WTC11 (cell line): ENCODE results near the gene NRSN1. TPM values are rescaled to one million over a fixed set of nuclear protein-coding genes. Genes with fewer than 3 reads are reported as not detected.

Source experiments
- ATAC-seq: fragments of 200-7000 bp; cut with Tn5 transposase; 2 replicates; pipeline ENCODE4 v1.10.0; 2021; ENCODE audit warnings: mild to moderate bottlenecking, moderate library complexity
- CTCF ChIA-PET: fragments of 300-600 bp; sonication (Branson Sonifier 250); formaldehyde crosslinking; loops from one replicate; lab custom pipeline; 2021; ENCODE audit warnings: antibody characterized with exemption; lab: Charles Lee
- POLR2A ChIA-PET: fragments of 350-600 bp; sonication (Branson Sonifier 250); formaldehyde crosslinking; loops from one replicate; lab custom pipeline; 2021; ENCODE audit warnings: antibody characterized with exemption; lab: Charles Lee
- DNase-seq: peaks from one replicate; pipeline ENCODE4 v3.0.0; 2021; ENCODE audit warnings: low spot score
- H3K27ac Mint-ChIP-seq: 2 replicates; pipeline ENCODE4 v1.8.0; 2021; ENCODE audit warnings: mixed read lengths
- H3K27me3 Mint-ChIP-seq: 2 replicates; pipeline ENCODE4 v1.8.0; 2021; ENCODE audit warnings: low read depth, mild to moderate bottlenecking, moderate library complexity, mixed read lengths
- H3K36me3 Mint-ChIP-seq: 2 replicates; pipeline ENCODE4 v1.8.0; 2021; ENCODE audit warnings: mixed read lengths
- H3K4me1 Mint-ChIP-seq: 2 replicates; pipeline ENCODE4 v1.8.0; 2022; ENCODE audit warnings: mixed read lengths
- H3K4me3 Mint-ChIP-seq: 2 replicates; pipeline ENCODE4 v1.8.0; 2021; ENCODE audit warnings: mild to moderate bottlenecking, moderate library complexity, mixed read lengths
- H3K9me3 Mint-ChIP-seq: 2 replicates; pipeline ENCODE4 v1.8.0; 2021; ENCODE audit warnings: mixed read lengths
- FOXP1 ChIP-seq: sonication (generic); formaldehyde crosslinking; IDR thresholded peaks from 2 replicates; pipeline ENCODE4 v1.8.0; 2022; ENCODE audit warnings: missing genetic modification reagents, mild to moderate bottlenecking, moderate library complexity, borderline replicate concordance
- GABPB1 ChIP-seq: sonication (generic); formaldehyde crosslinking; IDR thresholded peaks from 2 replicates; pipeline ENCODE4 v1.8.1; 2023; ENCODE audit warnings: mild to moderate bottlenecking, missing genetic modification reagents
- GTF2I ChIP-seq: fragments of 250-450 bp; sonication (Bioruptor Pico); conservative IDR thresholded peaks from 2 replicates; pipeline ENCODE4 v1.4.0; 2021; ENCODE audit warnings: mild to moderate bottlenecking
- KAT7 ChIP-seq: sonication (generic); formaldehyde crosslinking; IDR thresholded peaks from 2 replicates; pipeline ENCODE4 v1.8.1; 2023; ENCODE audit warnings: missing genetic modification reagents, mild to moderate bottlenecking, borderline replicate concordance
- NFYB ChIP-seq: sonication (generic); formaldehyde crosslinking; conservative IDR thresholded peaks from 2 replicates; pipeline ENCODE4 v1.8.0; 2022; ENCODE audit warnings: low read depth, missing genetic modification reagents
- SP1 ChIP-seq: sonication (generic); formaldehyde crosslinking; conservative IDR thresholded peaks from 2 replicates; pipeline ENCODE4 v1.8.1; 2022; ENCODE audit warnings: missing genetic modification reagents
- TEAD1 ChIP-seq: sonication (generic); formaldehyde crosslinking; IDR thresholded peaks from 2 replicates; pipeline ENCODE4 v1.8.0; 2022; ENCODE audit warnings: mild to moderate bottlenecking, missing genetic modification reagents
- ZNF416 ChIP-seq: fragments of 250-450 bp; sonication (Bioruptor Pico); IDR thresholded peaks from 2 replicates; pipeline ENCODE4 v1.9.0; 2021; ENCODE audit warnings: mild to moderate bottlenecking, inconsistent platforms
- ZNF423 ChIP-seq: fragments of 250-450 bp; sonication (Bioruptor Pico); IDR thresholded peaks from 2 replicates; pipeline ENCODE4 v2.1.2; 2022; ENCODE audit warnings: mild to moderate bottlenecking, moderate library complexity
- total RNA-seq: library from RNA; stranded (reverse); gene quantifications from 3 replicates; pipeline ENCODE4 v1.2.3, GENCODE V29; 2021
- TF ChIP-seq, protein P1 (sequence below): sonication (generic); formaldehyde crosslinking; IDR thresholded peaks from 2 replicates; pipeline ENCODE4 v1.8.0; 2022; ENCODE audit warnings: mild to moderate bottlenecking, missing genetic modification reagents
- TF ChIP-seq, protein P2 (sequence below): fragments of 200-600 bp; IDR thresholded peaks from 2 replicates; pipeline ENCODE4 v1.8.0; 2022; ENCODE audit warnings: antibody characterized with exemption
- TF ChIP-seq, protein P3 (sequence below): sonication (generic); formaldehyde crosslinking; IDR thresholded peaks from 2 replicates; pipeline ENCODE4 v1.8.1; 2022; ENCODE audit warnings: missing genetic modification reagents, borderline replicate concordance
- TF ChIP-seq, protein P4 (sequence below): sonication (generic); formaldehyde crosslinking; IDR thresholded peaks from 2 replicates; pipeline ENCODE4 v1.8.1; 2023; ENCODE audit warnings: mild to moderate bottlenecking, missing genetic modification reagents, moderate library complexity
- TF ChIP-seq, protein P5 (sequence below): sonication (generic); formaldehyde crosslinking; IDR thresholded peaks from 2 replicates; pipeline ENCODE4 v1.8.0; 2022; ENCODE audit warnings: missing genetic modification reagents

Gene NRSN1
- total RNA-seq, 1 experiment from 2014 or later = not detected

DNA sequence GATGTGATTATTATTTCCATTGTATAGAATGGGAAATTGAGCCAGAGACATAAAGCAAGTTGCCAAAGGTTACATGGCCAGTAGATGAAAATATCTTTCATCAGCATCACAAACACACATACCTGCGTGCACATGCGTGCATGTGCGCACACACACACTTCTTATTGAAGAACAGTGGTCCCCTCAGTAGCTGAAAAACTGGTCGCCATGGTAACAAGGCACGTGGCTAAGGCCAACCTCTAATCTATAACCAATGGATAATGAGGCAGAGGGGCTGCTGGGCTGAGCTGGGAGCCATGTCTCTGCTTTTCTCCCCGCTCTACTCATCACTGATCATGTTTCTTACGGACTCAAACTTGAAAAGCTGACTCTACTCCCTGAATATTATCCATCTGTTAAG, 60.3 kb downstream of the NRSN1 start:
- 0 out of 2 replicates have a peak, but pooled peaks cover 3% of the 10 kb centered on the region for H3K27me3 Mint-ChIP-seq

DNA sequence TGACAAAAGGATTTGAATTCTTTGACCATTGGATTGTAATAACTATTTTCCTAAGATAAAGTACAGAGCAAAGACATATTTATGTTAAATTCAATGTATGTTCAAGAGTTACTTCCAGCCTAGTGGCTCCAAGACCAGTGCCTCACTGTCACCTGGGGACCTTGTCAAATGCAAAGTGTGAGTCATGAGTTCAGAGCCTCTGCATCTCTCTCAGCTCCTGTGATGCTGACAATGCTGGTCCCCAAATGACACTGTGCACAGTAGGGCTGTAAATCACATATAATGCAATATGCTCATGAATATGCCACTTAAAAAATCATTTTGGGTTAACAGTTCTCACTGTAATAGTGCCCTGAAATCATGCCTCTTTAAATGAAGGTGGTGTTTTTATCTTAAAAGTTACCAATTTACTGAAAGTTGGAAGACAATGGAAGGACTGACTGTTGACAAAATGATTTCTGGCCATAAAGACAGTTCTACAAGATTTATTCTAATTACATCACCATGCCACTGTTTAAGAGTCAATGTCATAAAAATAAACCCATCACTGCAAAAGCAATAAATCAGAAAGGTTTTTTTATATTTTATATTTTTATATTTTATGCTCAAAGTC, 62.1 kb downstream of the NRSN1 start:
- peaks cover 1% of the 10 kb centered on the region for H3K36me3 Mint-ChIP-seq
- H3K27me3 Mint-ChIP-seq = no peaks in the 10 kb centered on the region
- no peak overlapping the region for H3K27ac Mint-ChIP-seq
- 0 out of 2 replicates have a peak, but pooled peaks cover 3% of the 10 kb centered on the region for H3K4me1 Mint-ChIP-seq
- H3K9me3 Mint-ChIP-seq = peaks cover 15% of the 10 kb centered on the region
- TF ChIP-seq ZNF416 (no peak), FOXP1 (no peak), GTF2I (CRISPR knock-in tag) (no peak), GABPB1 (CRISPR knock-in tag) (no peak)
- TF ChIP-seq, protein P1, sequence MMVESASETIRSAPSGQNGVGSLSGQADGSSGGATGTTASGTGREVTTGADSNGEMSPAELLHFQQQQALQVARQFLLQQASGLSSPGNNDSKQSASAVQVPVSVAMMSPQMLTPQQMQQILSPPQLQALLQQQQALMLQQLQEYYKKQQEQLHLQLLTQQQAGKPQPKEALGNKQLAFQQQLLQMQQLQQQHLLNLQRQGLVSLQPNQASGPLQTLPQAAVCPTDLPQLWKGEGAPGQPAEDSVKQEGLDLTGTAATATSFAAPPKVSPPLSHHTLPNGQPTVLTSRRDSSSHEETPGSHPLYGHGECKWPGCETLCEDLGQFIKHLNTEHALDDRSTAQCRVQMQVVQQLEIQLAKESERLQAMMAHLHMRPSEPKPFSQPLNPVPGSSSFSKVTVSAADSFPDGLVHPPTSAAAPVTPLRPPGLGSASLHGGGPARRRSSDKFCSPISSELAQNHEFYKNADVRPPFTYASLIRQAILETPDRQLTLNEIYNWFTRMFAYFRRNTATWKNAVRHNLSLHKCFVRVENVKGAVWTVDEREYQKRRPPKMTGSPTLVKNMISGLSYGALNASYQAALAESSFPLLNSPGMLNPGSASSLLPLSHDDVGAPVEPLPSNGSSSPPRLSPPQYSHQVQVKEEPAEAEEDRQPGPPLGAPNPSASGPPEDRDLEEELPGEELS (CRISPR knock-in tag) = no peak
- TF ChIP-seq, protein P2, sequence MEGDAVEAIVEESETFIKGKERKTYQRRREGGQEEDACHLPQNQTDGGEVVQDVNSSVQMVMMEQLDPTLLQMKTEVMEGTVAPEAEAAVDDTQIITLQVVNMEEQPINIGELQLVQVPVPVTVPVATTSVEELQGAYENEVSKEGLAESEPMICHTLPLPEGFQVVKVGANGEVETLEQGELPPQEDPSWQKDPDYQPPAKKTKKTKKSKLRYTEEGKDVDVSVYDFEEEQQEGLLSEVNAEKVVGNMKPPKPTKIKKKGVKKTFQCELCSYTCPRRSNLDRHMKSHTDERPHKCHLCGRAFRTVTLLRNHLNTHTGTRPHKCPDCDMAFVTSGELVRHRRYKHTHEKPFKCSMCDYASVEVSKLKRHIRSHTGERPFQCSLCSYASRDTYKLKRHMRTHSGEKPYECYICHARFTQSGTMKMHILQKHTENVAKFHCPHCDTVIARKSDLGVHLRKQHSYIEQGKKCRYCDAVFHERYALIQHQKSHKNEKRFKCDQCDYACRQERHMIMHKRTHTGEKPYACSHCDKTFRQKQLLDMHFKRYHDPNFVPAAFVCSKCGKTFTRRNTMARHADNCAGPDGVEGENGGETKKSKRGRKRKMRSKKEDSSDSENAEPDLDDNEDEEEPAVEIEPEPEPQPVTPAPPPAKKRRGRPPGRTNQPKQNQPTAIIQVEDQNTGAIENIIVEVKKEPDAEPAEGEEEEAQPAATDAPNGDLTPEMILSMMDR = no peak
- TF ChIP-seq, all 79 proteins: peak for 0
- ATAC-seq = no peak
- ChIA-PET POLR2A (no interaction called here), CTCF (no interaction called here)
- no peak overlapping the region for H3K4me3 Mint-ChIP-seq
- DNase-seq = no peak

More for the DNA sequence above, 60.3 kb downstream of the NRSN1 start:
- Mint-ChIP-seq H3K36me3 (peaks cover 14% of the 10 kb centered on the region), H3K4me1 (0 out of 2 replicates have a peak, but pooled peaks cover 3% of the 10 kb centered on the region), H3K4me3 (no peak overlapping the region), H3K9me3 (peaks cover 27% of the 10 kb centered on the region), H3K27ac (no peak overlapping the region)
- DNase-seq (no peak), ATAC-seq (no peak)
- no peak for TF ChIP-seq FOXP1
- no peak for TF ChIP-seq KAT7 (CRISPR knock-in tag)
- TF ChIP-seq, protein P3, sequence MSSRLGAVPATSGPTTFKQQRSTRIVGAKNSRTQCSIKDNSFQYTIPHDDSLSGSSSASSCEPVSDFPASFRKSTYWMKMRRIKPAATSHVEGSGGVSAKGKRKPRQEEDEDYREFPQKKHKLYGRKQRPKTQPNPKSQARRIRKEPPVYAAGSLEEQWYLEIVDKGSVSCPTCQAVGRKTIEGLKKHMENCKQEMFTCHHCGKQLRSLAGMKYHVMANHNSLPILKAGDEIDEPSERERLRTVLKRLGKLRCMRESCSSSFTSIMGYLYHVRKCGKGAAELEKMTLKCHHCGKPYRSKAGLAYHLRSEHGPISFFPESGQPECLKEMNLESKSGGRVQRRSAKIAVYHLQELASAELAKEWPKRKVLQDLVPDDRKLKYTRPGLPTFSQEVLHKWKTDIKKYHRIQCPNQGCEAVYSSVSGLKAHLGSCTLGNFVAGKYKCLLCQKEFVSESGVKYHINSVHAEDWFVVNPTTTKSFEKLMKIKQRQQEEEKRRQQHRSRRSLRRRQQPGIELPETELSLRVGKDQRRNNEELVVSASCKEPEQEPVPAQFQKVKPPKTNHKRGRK (CRISPR knock-in tag) = no peak
- no peak for TF ChIP-seq ZNF416
- TF ChIP-seq SP1 (CRISPR knock-in tag) = no peak
- POLR2A ChIA-PET = no interaction called here
- CTCF ChIA-PET = no interaction called here

DNA sequence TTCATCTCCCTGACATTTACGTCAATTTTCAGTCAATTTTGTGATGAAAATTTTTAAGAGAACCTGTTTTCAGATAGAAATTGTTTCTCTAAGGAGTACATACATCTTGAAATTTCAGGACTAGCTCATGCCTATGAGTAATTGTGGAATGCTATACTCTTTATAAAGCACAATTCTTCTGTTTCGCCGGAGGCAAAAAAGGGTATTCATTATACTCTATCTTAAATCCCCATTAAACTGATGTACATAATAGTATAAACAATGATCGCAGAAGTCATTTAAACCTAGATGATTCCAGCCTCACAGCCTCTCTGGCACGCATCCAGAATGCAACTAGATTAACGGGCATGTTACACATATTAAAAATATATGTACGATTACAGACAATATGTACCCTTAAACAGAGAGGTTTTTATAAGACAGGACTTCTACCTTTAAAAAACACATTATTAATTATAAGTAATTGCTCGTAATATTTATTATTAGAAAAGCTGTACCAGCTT, 62.6 kb downstream of the NRSN1 start:
- ChIA-PET POLR2A (no interaction called here), CTCF (no interaction called here)
- Mint-ChIP-seq H3K4me1 (0 out of 2 replicates have a peak, but pooled peaks cover 1% of the 10 kb centered on the region), H3K27me3 (no peaks in the 10 kb centered on the region), H3K36me3 (no peaks in the 10 kb centered on the region), H3K27ac (no peak overlapping the region), H3K9me3 (peaks cover 9% of the 10 kb centered on the region), H3K4me3 (no peak overlapping the region)
- ATAC-seq = no peak
- TF ChIP-seq, protein P4, sequence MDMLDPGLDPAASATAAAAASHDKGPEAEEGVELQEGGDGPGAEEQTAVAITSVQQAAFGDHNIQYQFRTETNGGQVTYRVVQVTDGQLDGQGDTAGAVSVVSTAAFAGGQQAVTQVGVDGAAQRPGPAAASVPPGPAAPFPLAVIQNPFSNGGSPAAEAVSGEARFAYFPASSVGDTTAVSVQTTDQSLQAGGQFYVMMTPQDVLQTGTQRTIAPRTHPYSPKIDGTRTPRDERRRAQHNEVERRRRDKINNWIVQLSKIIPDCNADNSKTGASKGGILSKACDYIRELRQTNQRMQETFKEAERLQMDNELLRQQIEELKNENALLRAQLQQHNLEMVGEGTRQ (CRISPR knock-in tag) = no peak
- TF ChIP-seq NFYB (CRISPR knock-in tag) (no peak), TEAD1 (CRISPR knock-in tag) (no peak), ZNF423 (CRISPR knock-in tag) (no peak)
- TF ChIP-seq, protein P5, sequence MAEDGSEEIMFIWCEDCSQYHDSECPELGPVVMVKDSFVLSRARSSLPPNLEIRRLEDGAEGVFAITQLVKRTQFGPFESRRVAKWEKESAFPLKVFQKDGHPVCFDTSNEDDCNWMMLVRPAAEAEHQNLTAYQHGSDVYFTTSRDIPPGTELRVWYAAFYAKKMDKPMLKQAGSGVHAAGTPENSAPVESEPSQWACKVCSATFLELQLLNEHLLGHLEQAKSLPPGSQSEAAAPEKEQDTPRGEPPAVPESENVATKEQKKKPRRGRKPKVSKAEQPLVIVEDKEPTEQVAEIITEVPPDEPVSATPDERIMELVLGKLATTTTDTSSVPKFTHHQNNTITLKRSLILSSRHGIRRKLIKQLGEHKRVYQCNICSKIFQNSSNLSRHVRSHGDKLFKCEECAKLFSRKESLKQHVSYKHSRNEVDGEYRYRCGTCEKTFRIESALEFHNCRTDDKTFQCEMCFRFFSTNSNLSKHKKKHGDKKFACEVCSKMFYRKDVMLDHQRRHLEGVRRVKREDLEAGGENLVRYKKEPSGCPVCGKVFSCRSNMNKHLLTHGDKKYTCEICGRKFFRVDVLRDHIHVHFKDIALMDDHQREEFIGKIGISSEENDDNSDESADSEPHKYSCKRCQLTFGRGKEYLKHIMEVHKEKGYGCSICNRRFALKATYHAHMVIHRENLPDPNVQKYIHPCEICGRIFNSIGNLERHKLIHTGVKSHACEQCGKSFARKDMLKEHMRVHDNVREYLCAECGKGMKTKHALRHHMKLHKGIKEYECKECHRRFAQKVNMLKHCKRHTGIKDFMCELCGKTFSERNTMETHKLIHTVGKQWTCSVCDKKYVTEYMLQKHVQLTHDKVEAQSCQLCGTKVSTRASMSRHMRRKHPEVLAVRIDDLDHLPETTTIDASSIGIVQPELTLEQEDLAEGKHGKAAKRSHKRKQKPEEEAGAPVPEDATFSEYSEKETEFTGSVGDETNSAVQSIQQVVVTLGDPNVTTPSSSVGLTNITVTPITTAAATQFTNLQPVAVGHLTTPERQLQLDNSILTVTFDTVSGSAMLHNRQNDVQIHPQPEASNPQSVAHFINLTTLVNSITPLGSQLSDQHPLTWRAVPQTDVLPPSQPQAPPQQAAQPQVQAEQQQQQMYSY (CRISPR knock-in tag) = no peak
- DNase-seq = no peak
